Fibroblast of gingiva (primary cell): Measurements from ENCODE around the gene PHF1.
A peak's percentile ranks its signal among the peaks of the same experiment; 100 is the strongest.

Source experiments
- DNase-seq: peaks from one replicate; pipeline ENCODE4 v3.0.0-alpha.2; 2011; ENCODE audit warnings: low read depth

PHF1 gene

DNA sequence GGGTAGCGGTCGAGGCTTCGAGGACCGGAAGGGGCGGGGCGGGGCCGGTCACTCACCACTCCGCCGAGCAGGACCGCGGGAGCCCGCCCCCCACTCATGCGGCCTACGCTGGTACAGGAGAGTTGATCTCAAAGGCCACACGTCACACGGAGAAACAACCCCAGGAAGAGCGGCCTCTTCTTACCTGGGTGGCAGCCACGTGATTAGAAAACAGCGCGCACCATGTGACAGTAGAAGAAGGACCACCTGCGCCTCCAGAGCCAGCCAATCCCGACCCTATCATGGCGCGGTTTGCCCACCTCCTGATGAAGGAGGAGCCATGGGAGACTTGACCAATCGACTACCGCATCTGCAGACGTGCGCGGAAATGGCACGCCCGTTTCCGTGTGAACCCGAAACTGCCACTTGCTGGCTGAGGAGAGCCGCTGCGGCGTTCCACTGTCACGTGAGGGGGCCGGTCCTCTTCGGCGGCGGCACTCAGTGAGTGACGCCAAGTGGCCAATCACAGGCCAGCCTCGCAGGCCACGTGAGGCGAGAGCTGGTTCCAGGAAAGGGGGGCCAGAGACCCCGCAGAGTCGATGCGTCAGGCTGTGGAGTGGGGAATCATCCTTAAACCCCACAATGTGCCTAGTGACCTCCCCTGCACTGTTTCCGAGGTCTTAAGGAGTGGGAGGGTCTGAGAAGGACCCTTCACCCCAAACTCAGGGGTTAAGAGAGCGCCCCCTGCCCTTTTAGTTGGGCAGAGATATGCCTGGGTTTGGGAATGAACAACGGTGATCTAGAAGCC, 7.3 kb downstream of the PHF1 start, which contains the start of gene CUTA:
CUTA (minus strand) TSS at position 205 of the 787 bp plus-strand sequence; CDS start at position 98, 107 bp downstream.
- DNase-seq = peak; percentile 100

DNA sequence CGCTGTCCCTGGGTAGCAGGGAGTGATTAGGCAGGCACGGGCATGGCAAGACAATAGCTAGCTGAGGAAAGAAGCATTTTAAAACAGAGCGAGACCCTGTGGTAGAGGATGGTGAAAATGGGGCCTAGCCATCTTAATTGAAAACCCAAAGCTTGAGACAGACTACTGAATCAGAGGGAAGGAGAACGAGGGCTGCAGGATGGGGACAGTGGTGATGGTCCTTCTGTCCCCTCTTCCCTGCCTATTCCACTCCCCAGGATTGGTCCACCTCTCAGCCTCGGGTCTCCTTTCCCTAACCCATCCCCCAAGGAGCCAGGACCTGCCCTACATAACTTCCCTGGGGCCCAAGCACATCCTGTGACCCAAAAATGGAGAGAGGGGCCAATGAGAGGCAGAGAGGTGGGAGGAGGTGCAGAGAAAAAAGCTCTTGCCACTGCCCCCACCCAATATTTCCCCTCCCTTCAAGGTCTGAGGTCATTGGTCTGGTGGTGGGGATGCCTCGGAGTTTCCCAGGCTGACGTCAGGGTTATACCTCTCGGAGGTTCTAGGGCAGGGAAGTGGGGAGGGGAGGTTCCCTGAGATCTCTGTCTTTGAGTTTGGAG, 8.0 kb downstream of the PHF1 start:
- DNase-seq = no peak

DNA sequence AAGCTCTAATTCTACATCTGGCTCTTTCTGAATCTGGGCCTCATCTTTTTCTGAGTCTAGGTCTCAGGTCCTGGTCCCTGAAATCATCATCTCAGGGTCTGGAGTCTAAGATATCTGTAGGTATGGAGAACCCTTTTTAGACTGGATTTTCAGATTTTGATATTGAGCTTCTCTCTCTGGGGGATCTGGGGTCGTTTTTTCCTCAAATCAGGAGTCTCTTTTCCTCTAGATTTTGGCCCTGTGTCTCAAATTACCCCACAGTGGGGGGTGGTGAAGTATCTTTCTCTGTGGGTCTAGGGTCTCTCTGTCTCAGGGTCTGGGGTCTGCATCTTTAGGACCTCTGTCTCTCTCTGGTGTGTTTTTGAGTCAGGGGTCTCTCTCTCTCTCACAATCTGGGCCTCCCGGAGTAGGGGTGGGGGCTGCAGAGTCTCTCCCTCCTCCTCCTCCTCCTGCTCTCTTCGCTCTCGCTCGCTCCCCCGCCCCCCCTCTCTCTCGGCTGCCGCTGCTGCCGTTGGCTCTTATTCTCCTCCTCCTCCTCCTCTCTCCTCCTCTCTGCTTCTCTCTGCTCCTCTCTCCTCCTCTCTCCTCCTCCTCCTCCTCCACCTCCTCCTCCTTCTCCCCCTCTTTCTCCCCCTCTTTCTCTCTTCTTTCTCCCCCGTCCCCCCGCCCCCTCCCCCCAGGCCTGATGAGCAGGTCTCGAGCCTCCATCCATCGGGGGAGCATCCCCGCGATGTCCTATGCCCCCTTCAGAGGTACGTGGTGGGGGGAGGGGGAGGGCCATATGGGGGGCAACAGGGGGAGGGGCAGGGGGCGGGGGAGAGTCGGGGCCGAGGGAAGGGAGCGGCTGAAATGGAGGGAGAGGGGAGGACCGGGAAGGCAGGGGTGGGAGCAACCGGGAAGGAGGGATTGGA, 9.0 kb downstream of the PHF1 start, which contains the start of gene SYNGAP1:
SYNGAP1 (plus strand) TSS at position 486 of the 911 bp plus-strand sequence; CDS start at position 686, 200 bp downstream.
- DNase-seq = peak; percentile 68

DNA sequence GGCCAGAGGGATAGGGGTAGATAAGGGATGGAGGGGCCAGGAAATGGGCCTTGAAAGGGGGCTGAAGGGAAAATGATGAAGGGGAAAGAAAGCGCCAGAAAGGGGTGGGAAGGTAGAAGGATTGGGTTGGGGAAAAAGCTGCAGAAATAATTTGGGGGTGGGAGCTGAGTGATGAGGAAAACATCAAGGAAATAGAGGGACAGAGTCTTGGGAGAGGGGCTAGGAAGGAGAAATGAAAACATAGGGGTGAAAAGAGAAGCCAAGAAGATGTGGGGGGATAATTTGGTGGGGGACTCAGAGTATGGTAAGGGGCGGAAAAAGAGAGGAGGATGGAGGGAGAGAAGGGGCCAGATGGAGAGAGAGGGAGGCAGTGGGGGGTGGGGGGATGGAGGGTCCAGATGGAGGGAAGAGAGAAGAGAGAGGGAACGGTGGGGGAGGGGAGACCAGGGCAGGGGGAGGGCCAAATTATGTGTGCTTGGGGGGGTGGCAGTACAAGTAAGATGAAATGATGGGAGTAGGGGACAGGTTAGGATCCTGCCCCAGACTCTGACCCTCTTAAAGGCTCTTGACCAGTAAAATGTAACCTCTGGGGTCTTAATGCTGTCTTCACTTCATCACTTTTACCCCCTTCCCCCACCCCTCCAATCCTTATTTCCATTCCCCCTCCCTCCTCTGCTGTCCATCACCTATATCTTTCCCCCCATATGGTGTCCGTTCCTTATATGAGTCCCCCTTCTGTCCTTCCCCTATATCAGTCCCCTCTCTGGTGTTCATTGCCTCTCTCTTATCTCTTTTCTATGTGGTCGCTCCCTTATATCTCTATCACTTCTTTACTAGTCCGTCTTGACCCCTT, 9.9 kb downstream of the PHF1 start:
- DNase-seq = no peak

DNA sequence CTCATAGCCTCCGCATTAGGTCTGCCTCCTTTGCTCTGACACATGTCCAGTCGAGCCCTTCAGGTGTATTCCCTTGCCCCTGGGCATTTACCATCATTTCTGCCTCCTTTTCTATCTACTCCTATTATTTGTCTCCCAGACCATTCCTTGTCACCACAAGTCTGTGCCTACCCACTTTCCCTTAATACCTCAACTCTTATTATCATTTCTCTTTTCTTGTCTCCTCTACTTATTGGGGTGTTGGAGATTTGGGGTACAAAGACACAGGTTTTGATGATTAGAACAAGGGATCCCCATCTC, 10.5 kb downstream of the PHF1 start:
- no peak for DNase-seq

DNA sequence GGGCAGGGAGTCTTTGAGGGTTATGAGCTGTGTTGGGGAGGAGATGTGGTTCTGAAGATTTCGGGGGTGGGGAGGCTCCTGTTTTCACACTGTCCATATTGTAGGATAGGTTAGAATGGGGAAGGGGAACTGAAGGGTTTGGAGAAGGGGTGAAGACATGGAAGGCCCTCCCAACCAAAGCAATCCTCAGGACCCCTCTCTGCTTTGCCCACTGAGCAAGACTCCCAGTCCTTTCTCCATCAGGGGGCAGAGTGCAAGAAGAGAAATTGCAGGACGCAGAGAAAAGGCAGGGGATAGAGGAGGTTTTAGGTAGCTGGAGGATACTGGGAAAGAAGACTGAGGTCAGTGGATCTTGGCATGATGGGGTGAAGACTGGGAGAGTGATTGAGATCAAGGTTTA, 13.0 kb downstream of the PHF1 start:
- no peak for DNase-seq

DNA sequence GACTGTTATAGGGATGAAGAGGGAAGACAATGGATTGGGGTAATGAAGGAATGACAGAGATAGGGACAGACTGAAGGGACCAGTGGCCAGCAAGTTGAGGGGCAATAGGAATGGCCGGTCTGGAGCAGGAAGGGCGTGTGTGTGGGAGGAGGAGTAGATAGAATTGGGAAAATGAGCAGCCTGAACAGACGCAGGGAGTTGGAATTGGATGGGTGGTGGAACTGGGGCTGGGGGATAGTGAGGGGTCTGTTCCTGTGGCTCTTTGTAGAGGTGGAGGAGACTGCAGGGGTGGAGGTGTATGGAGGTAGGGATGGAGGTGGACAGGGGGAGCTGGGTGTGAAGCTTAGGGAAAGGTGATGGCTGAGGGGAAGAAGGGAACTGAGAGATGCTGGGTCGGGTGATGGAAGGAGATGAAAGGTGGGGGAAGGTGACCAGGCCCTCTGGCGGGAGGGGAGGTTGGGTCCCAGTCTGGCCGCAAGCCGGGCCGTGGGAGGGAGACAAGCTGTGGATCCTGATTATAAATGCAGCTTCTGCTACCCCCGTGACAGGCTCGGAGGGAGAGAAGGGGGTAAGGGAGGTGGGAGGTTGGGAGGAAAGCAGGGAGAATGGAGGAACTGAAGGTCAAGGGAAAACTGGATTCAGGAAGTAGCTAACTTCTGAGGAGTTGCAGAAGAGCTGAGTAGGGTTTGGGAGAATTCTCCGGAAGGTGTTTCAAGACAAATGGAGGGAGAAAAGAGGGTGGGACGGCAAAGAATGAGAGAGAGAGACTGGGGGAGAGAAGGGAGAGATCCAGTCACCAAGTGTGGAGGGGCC, 14.2 kb downstream of the PHF1 start:
- no peak for DNase-seq

DNA sequence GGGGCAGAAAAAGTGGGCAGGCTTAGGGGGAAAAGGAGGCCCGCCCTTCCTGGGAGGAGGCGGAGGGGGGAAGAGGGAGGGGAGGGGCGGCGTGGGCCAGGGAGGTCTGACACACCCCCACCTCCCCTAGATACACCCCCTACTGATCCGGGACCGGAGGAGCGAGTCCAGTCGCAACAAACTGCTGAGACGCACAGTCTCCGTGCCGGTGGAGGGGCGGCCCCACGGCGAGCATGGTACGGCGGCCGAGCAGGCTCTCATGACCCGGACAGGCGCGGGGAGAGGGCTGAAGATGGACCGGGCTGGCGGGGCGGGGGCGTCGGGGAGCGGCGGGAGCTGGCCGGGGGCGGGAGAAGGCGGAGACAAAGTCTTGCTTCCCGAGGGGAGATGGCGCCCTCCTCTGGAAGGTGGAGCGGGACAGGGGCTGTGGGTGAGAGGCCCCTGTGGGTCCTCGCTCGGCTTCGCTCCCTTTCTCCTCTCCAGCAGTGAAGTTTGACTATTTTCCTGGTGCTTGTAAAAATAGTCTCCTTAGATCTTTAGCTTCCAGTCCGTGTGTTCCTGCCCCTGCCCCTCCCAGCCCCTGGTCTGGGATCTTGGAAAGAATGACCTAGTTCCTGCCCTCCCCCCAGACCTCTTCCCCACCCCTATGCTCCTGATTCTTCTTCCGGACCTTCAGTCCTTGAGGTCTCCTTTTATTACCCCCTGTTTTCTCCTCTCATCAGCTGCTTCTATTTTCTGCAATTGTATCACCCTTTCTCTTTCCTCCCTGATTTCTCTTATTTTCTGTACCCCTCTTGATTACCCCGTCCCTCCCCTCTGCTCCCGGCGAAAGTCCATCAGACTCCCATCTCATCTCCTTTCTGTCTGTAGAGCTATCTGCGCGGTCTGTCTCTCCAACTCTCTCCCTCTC, 15.1 kb downstream of the PHF1 start:
- peak; percentile 81 for DNase-seq

DNA sequence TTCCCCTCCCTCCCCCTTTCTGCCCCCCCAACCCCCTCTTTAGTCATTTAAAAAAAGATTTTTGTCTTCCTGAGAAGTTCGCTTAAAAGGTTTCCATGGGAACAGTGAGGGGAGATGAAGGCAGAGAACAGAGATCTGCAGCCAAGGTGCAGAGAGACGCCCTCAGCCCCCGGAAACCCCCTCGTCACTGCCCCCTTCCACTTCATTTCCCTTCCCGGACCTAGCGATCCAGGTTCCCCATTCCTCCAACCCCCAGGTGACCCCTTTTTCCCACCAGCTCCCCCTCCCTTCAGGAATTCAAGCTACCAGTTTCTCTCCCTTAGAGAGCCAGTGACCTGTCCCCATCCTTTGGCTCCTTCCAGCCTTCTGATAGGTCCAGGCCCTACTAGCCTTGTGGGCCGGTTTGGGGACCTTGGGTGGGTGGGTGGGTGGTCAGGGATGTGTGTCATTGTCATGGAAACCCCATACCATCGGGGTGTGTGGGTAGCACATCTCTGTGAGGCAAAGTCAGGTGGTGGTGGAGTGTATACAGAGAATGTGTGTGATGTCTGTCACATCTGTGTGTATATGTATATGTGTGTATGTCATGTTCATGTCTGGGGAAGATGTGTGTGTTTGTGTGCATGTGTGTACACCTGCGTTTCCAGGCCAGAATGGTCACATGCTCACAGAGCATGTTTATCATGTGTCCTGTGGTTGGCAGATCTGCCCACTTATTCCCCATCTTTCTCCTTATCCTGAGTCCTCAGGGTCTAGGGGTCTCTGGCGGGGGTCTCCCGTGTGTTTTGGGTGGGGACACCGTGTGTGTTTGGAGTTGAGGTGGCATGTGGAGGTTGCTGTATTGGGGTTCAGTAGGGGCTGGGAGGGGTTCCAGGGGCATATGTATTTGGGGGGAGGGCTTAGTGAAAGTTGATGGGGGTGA, 16.0 kb downstream of the PHF1 start:
- DNase-seq = no peak

DNA sequence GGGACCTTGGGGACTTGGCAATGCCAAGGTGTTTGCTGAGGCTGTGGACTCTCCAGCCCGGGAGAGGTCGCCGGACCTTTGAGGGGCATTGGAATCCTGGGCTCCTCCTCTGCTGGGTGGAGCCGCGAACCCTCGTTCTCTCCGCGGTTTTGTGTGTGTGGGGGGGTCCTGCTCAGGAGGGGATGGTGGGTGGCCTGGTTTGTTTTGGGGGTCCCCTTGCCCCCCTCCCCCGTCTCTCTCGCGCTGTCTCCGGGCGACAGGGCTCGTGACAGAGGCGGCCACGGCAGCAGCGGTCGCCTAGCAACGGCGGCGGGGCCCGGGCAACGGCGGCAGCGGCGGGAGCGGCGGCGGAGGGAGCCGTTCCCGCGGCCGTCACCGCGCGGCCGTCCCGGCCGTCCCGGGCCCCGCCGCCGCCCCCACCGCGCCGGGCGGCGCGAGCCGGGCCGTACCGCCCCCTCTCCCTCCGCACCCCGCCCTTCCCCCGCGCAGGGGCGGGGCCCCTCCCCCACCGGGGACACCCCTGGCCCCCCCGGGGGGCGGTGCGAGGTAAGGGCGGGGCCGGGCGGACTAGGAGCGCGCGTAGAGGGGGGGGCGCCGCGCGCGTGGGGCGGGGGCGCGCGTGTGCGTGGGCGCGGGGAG, 16.9 kb downstream of the PHF1 start:
- no peak for DNase-seq

DNA sequence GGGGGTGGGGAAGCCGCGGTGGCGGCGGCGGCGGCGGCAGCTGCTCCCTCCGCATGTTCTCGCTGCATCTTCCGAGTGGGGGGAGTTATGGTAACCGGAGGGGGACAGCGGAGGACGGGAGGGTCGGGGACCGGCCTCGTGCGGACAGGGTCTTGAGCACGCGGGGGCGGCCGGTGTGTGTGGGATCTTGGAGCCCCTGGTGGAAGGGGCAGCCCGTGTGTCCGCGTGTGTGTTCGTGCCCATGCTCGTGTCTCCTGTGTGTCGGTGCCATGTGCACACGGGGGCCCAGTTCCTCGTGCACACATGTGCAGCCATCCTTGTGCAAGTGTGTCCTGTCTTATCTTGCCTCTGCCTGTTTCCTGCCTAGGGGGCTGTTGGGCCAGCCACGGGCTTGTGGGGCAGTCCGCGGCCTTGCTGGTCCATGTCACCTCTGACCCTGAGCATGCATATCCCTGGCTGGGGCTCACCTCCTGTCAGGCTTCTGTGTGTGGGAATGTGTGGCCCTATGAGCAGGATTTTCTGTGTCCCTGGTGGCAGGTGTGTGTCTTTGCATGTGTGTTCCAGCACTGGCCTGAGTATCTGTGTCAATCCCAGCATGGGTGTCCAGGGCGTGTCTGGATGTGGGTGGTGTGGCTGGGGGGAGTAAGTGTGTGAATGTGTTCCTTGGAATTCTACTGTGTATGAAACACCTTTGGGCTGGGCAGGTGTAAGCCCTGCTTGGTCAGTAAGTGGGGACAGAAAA, 17.6 kb downstream of the PHF1 start:
- DNase-seq = peak; percentile 15

DNA sequence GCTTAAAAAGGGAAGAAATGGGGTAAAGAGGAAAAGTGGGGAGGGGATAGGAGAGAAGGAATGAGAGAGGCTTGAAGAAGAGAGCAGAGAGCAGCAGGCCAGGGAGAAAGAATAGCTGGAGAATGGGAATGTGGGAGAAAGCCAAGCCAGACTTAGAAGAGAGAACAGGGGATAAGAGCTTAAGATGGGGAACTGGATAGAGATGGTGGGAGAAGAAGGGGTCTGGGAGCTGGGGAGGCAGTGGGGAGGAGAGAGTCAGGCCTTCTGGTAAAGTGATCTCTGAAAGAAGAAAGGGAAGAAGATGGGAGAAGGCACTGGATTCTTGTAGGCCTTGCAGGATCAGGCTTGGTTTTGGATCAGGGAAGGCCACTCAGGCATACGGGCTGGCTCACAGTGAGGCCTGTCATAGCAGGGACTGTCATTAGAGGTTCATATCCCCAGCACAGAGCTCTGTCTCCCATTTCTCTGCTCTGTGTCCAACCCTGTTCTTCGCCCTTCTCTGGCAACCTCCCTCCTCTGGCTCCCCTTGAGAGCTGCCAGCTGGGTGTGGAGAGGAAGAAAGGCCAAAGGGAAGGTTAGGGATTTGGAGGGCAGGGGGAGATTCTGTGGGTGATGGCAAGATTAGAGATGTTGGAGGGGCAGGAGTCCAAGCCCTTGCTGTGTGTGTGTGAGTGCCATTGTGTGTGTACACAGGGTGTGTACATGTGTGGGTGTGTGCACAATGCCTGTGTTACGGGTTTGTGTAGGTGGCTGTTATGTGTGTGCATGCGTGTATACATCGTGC, 18.3 kb downstream of the PHF1 start:
- no peak for DNase-seq

DNA sequence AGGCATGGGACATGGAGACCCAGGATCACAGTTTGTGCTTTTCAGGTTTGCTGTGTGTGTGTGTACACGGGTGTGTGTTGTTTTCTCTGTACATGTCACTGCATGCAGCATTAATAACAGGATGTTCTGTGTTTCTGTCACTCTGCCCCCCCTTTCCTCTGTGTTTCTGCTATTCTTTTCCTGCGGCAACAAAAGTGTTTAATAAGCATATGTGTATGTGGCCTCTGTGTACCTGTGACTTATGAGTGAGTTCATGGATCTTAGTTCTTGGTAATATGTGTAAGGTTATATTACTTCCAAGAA, 18.9 kb downstream of the PHF1 start:
- DNase-seq = no peak

DNA sequence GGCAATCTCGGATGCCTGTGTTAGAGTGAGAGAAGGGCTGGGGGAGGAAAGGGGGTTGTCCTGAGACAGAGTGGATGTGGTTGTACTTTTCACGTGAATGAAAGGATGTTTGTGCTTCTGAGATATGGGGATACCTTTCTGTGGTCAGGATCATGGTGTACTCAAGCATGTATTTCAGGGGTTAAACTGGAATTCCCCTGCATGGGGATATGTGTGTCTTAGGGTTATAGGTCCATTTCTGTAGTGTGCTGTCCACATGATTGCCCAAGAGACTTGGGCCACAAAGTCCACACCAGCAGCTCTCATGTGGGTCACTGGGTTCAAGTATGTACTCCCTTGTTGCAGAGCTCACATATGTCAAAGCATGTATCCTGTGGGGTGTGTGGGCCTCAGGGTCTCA, 19.5 kb downstream of the PHF1 start:
- no peak for DNase-seq

DNA sequence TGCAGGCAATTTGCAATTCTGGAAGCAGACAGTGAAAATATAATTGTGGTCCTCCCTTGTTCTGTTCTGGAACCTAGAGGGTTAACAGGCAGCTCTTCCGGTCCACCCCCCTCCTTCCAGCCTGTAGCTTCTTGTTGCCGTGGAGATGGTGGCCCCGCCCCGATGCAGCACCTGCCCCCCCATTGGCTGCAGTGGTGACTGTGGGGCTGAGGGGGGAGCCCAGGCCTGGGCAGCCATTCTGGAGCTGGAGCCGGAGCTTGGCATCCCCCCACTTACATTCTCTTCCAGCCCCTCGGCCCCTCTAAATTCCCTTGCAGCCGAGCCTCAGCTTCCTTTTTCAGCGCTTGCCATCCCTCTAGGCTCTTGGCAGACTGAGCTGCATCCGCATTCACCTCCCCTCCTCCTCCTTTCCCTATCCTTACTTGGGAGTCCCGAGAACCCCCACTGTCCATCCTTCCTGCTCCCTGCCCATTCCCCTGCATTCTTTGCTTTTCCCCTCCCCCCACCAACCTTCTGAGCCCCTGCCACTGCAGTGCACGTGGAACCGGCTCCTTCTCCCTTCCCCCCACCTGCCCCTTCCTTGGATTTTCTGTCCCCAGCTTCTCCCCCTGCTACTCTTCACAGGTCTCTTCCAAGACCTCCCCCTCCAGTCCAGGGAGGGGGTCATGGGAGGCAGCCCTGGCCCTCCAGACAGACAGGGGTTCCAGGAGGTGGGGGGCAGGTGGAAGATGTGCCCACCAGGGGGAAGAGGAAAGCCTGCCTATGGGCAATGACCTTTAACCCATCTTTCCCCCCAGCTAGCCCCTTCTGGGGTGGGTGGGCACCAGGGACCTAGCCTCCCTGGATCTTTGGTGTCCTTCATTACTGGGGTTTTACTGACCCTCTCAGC, 20.4 kb downstream of the PHF1 start:
- DNase-seq = peak; percentile 31
